DOHH2 (cell line): Measurements from ENCODE around the gene JARID2.

ENCODE experiments used
- H3F3A ChIP-seq: fragments of 200-600 bp; sonication (generic), shearing (Covaris generic); 2 replicates; pipeline ENCODE4 v1.6.0; 2016; ENCODE audit warnings: antibody characterized with exemption, mild to moderate bottlenecking; ENCODE audit not compliant: control insufficient read depth, insufficient read depth
- H3K27ac ChIP-seq: fragments of 200-600 bp; sonication (generic); 2 replicates; pipeline ENCODE4 v1.5.1; 2014; ENCODE audit warnings: low read depth, mild to moderate bottlenecking, low read length, moderate library complexity
- H3K27me3 ChIP-seq: fragments of 200-600 bp; sonication (generic); 2 replicates; pipeline ENCODE4 v1.6.1; 2014; ENCODE audit warnings: mild to moderate bottlenecking, low read length, mixed read lengths; ENCODE audit not compliant: control insufficient read depth
- H3K36me3 ChIP-seq: fragments of 200-600 bp; sonication (generic); 2 replicates; pipeline ENCODE4 v1.6.1; 2014; ENCODE audit warnings: mild to moderate bottlenecking, low read length, moderate library complexity, mixed read lengths; ENCODE audit not compliant: control insufficient read depth
- H3K4me1 ChIP-seq: fragments of 200-600 bp; sonication (generic); 2 replicates; pipeline ENCODE4 v1.6.1; 2014; ENCODE audit warnings: mild to moderate bottlenecking, low read length, mixed read lengths; ENCODE audit not compliant: control insufficient read depth
- H3K4me2 ChIP-seq: fragments of 200-600 bp; sonication (generic); 2 replicates; pipeline ENCODE4 v1.6.0; 2014; ENCODE audit warnings: mild to moderate bottlenecking, low read length, moderate library complexity
- H3K4me3 ChIP-seq: fragments of 200-600 bp; sonication (generic); 2 replicates; pipeline ENCODE4 v1.5.1; 2014; ENCODE audit warnings: mild to moderate bottlenecking, low read length, mixed read lengths
- H3K79me2 ChIP-seq: fragments of 200-600 bp; sonication (generic); 2 replicates; pipeline ENCODE4 v1.6.1; 2014; ENCODE audit warnings: mild to moderate bottlenecking, low read length, mixed read lengths; ENCODE audit not compliant: control insufficient read depth
- H3K9me2 ChIP-seq: fragments of 200-600 bp; sonication (generic); replicated peaks from 2 replicates; pipeline ENCODE4 v1.6.1; 2014; ENCODE audit warnings: mild to moderate bottlenecking, low read length, mixed read lengths; ENCODE audit not compliant: control insufficient read depth
- H3K9me3 ChIP-seq: fragments of 200-600 bp; sonication (generic); 2 replicates; pipeline ENCODE4 v1.6.1; 2014; ENCODE audit warnings: antibody characterized with exemption, low read length, mixed read lengths; ENCODE audit not compliant: control insufficient read depth, insufficient read depth
- H4K20me1 ChIP-seq: fragments of 200-600 bp; sonication (generic); 2 replicates; pipeline ENCODE4 v1.6.0; 2014; ENCODE audit warnings: low read depth, mild to moderate bottlenecking, antibody characterized with exemption, low read length, moderate library complexity; ENCODE audit not compliant: control insufficient read depth, insufficient read depth
- EZH2phosphoT487 ChIP-seq: fragments of 200-600 bp; sonication (generic); IDR thresholded peaks from 2 replicates; pipeline ENCODE4 v1.6.1; 2017; ENCODE audit warnings: borderline replicate concordance, mild to moderate bottlenecking, antibody characterized with exemption, low read length, moderate library complexity, mixed read lengths
- TF ChIP-seq, protein P1 (sequence below): fragments of 200-600 bp; sonication (generic); IDR thresholded peaks from one replicate; pipeline ENCODE4 v1.5.1; 2014; ENCODE audit warnings: antibody characterized with exemption, mild to moderate bottlenecking, low read depth, low read length; ENCODE audit not compliant: poor library complexity, severe bottlenecking

JARID2 gene

DNA sequence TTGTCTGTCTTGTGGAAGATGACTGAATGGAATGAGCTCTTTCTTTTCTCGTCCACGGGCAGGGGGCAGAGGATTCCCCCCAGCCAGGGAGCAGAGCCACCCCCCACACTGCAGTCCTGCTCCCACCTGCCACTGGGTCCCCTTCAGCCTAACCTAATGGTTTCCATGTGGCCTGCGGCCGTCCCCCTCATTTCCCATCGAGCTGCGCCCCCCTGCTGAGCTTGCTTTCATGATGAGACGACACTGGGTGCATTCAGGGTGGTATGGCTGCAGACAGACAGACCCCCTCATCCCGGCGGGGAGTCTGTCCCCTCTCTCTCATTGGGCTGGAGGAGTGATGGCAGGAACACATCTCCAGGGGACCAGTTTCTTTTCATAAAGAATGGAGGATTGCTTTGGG lies 276.2 kb downstream of the JARID2 start:
- no peaks in the 10 kb centered on the region for H4K20me1 ChIP-seq
- TF ChIP-seq, protein P1, sequence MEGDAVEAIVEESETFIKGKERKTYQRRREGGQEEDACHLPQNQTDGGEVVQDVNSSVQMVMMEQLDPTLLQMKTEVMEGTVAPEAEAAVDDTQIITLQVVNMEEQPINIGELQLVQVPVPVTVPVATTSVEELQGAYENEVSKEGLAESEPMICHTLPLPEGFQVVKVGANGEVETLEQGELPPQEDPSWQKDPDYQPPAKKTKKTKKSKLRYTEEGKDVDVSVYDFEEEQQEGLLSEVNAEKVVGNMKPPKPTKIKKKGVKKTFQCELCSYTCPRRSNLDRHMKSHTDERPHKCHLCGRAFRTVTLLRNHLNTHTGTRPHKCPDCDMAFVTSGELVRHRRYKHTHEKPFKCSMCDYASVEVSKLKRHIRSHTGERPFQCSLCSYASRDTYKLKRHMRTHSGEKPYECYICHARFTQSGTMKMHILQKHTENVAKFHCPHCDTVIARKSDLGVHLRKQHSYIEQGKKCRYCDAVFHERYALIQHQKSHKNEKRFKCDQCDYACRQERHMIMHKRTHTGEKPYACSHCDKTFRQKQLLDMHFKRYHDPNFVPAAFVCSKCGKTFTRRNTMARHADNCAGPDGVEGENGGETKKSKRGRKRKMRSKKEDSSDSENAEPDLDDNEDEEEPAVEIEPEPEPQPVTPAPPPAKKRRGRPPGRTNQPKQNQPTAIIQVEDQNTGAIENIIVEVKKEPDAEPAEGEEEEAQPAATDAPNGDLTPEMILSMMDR = no peak
- no peak for TF ChIP-seq EZH2phosphoT487
- no peaks in the 10 kb centered on the region for H3K9me2 ChIP-seq
- H3K36me3 ChIP-seq = peaks cover 43% of the 10 kb centered on the region
- H3K79me2 ChIP-seq = no peaks in the 10 kb centered on the region
- no peaks in the 10 kb centered on the region for H3K9me3 ChIP-seq
- no peaks in the 10 kb centered on the region for H3K27me3 ChIP-seq
- no peak overlapping the region for H3K4me3 ChIP-seq
- H3K27ac ChIP-seq = no peak overlapping the region
- no peaks in the 10 kb centered on the region for H3K4me1 ChIP-seq
- no peak overlapping the region for H3K4me2 ChIP-seq
- H3F3A ChIP-seq = no peaks in the 10 kb centered on the region

GRCh38 chr6:15522427-15522826 lies 276.6 kb downstream of the JARID2 start:
- H3K36me3 ChIP-seq = peaks cover 43% of the 10 kb centered on the region
- no peaks in the 10 kb centered on the region for H3K4me1 ChIP-seq
- no peaks in the 10 kb centered on the region for H3K27me3 ChIP-seq
- no peak overlapping the region for H3K4me3 ChIP-seq
- no peaks in the 10 kb centered on the region for H3K9me3 ChIP-seq
- H3K27ac ChIP-seq = no peak overlapping the region
- no peaks in the 10 kb centered on the region for H3F3A ChIP-seq
- H3K4me2 ChIP-seq = no peak overlapping the region
- no peaks in the 10 kb centered on the region for H3K9me2 ChIP-seq
- H4K20me1 ChIP-seq = no peaks in the 10 kb centered on the region
- no peaks in the 10 kb centered on the region for H3K79me2 ChIP-seq
- TF ChIP-seq, protein P1 = no peak
- TF ChIP-seq EZH2phosphoT487 = no peak

DNA sequence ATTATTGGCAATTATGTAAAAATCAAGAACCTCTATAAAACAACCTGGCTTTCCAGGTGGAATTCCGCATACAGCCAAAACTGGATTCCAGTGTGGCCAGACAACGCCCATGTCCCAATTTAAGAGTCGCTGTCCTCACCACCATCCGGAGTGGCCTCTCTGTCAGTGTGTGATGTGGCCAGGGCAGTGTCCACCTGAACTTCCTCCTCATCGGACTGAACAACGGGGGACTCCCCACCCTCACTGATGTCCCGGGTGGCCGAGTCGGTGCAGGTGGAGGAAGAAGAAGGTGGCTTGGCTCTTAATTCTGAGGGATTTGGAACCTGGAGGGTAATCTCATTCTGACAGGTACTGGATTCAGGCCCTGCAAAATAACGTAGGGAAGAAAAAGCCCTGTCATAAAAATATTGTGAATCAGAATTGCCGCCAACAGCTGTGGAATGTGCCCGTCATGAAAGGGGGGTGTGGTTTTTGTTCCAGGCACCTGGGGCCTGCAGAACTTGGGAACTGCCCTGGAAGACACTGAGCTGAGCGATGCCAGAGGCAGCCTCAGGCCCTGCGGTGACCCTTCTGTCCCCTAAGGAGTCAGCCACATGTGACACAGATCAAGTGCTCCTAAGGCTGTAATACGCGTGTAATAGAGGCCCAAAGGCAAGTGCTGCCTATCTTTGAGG lies 277.1 kb downstream of the JARID2 start:
- no peaks in the 10 kb centered on the region for H3K27me3 ChIP-seq
- no peaks in the 10 kb centered on the region for H3K9me3 ChIP-seq
- no peaks in the 10 kb centered on the region for H4K20me1 ChIP-seq
- TF ChIP-seq, protein P1 = no peak
- no peak for TF ChIP-seq EZH2phosphoT487
- H3K4me1 ChIP-seq = no peaks in the 10 kb centered on the region
- H3K27ac ChIP-seq = no peak overlapping the region
- no peak overlapping the region for H3K4me3 ChIP-seq
- no peaks in the 10 kb centered on the region for H3K79me2 ChIP-seq
- peaks cover 43% of the 10 kb centered on the region for H3K36me3 ChIP-seq
- no peaks in the 10 kb centered on the region for H3F3A ChIP-seq
- H3K9me2 ChIP-seq = no peaks in the 10 kb centered on the region
- no peak overlapping the region for H3K4me2 ChIP-seq
